Activated CD4-positive, alpha-beta T cell treated with anti-CD3 and anti-CD28 coated beads, Interleukin-2, amount 10 ng/mL, durations not matched to agents 7 days and 5 days (primary cell): ENCODE data around the gene MYH13. TPM values are rescaled to one million over a fixed set of nuclear protein-coding genes. Genes with fewer than 3 reads are reported as not detected.

ENCODE experiments used
- CTCF ChIA-PET: fragments of 350-600 bp; sonication (Branson Sonifier 250); formaldehyde crosslinking; loops from one replicate; lab custom pipeline; 2021; ENCODE audit warnings: antibody characterized with exemption; lab: Charles Lee
- POLR2A ChIA-PET: fragments of 350-600 bp; sonication (Branson Sonifier 250); formaldehyde crosslinking; loops from one replicate; lab custom pipeline; 2021; ENCODE audit warnings: antibody characterized with exemption; lab: Charles Lee
- DNase-seq: peaks from one replicate; pipeline ENCODE4 v3.0.0-alpha.2; 2020
- H3K27ac Mint-ChIP-seq: one replicate; pipeline ENCODE4 v1.8.0; 2021; ENCODE audit warnings: mild to moderate bottlenecking, moderate library complexity, mixed read lengths
- H3K27me3 Mint-ChIP-seq: one replicate; pipeline ENCODE4 v1.8.0; 2021; ENCODE audit warnings: mixed read lengths
- H3K36me3 Mint-ChIP-seq: one replicate; pipeline ENCODE4 v1.8.0; 2021; ENCODE audit warnings: low read depth, mixed read lengths
- H3K4me1 Mint-ChIP-seq: one replicate; pipeline ENCODE4 v1.8.0; 2021; ENCODE audit warnings: mixed read lengths
- H3K4me3 Mint-ChIP-seq: one replicate; pipeline ENCODE4 v1.8.0; 2021; ENCODE audit warnings: mild to moderate bottlenecking, moderate library complexity, mixed read lengths
- H3K9me3 Mint-ChIP-seq: one replicate; pipeline ENCODE4 v1.8.0; 2021; ENCODE audit warnings: mixed read lengths
- total RNA-seq, 2 experiments: library from RNA; stranded (reverse); gene quantifications; one replicate each; pipeline ENCODE4 v1.2.3, GENCODE V29; 2021

The MYH13 gene
- total RNA-seq, 2 experiments from 2014 or later = not detected

DNA sequence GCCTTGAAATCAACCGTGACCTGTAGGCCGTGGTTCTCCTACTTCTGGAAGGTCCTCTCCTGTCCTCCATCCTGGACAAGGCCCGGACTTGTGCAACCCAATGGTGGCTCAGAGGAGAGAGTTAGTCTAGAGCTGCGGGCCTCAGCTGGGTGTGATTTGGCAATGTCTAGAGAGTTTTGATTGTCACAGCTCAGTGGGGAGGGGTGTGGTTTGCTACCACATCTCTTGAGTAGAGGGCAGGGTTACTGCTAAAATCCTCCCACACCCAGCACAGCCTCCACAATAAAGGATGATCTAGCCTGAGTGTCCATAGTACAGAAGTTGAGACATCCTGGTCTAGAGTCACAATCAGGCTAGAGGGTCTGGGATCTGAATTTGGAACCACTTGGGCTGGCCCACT is 40.3 kb downstream of the MYH13 start:
- H3K4me1 Mint-ChIP-seq = no peaks in the 10 kb centered on the region
- no peaks in the 10 kb centered on the region for H3K9me3 Mint-ChIP-seq
- CTCF ChIA-PET = no interaction called here
- no peak for DNase-seq
- POLR2A ChIA-PET = no interaction called here
- no peaks in the 10 kb centered on the region for H3K36me3 Mint-ChIP-seq
- H3K27ac Mint-ChIP-seq = no peak overlapping the region
- no peak overlapping the region for H3K4me3 Mint-ChIP-seq
- no peaks in the 10 kb centered on the region for H3K27me3 Mint-ChIP-seq

GRCh38 chr17:10328971-10329923 is 43.6 kb downstream of the MYH13 start:
- Mint-ChIP-seq H3K9me3 (no peaks in the 10 kb centered on the region), H3K27ac (no peak overlapping the region), H3K4me3 (no peak overlapping the region), H3K27me3 (no peaks in the 10 kb centered on the region), H3K36me3 (no peaks in the 10 kb centered on the region), H3K4me1 (no peaks in the 10 kb centered on the region)
- ChIA-PET POLR2A (no interaction called here), CTCF (no interaction called here)
- DNase-seq = no peak

DNA sequence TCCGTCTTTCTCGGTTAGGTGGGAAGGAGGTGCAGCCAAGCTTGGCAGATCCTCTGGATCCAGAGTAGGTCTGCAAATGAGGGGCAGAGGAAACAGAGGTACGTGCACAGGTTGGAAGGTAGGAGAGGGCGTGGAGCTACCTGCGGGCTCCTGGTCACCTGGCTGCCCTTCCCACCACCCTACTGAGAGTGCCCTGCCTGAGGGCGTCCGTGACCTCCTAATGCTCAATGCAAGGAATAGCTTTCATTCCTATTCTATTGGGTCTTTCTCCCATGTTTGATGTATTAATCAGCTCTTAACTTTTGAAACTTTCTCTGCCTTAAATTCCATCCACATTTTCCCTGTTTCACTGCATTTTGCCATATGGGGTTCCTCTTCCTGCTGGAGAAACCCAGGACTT is 44.6 kb downstream of the MYH13 start:
- ChIA-PET POLR2A (no interaction called here), CTCF (no interaction called here)
- no peaks in the 10 kb centered on the region for H3K4me1 Mint-ChIP-seq
- no peak overlapping the region for H3K27ac Mint-ChIP-seq
- H3K36me3 Mint-ChIP-seq = no peaks in the 10 kb centered on the region
- H3K4me3 Mint-ChIP-seq = no peak overlapping the region
- no peak for DNase-seq
- no peaks in the 10 kb centered on the region for H3K9me3 Mint-ChIP-seq
- no peaks in the 10 kb centered on the region for H3K27me3 Mint-ChIP-seq

- H3K9me3 Mint-ChIP-seq = no peaks in the 10 kb centered on the region
- no peak overlapping the region for H3K4me3 Mint-ChIP-seq
- H3K27me3 Mint-ChIP-seq = no peaks in the 10 kb centered on the region
- H3K4me1 Mint-ChIP-seq = no peaks in the 10 kb centered on the region
- no peak overlapping the region for H3K27ac Mint-ChIP-seq
- H3K36me3 Mint-ChIP-seq = no peaks in the 10 kb centered on the region
- ChIA-PET CTCF (interaction anchor here (1.7 kb wide), 1 partner anchor 289 kb away, joined by 3 read pairs; no protein-coding TSS in a partner anchor), POLR2A (no interaction called here)
- peak; percentile 78 for DNase-seq
Observed at GRCh38 chr17:10327640-10328039, 45.2 kb downstream of the MYH13 start.

DNA sequence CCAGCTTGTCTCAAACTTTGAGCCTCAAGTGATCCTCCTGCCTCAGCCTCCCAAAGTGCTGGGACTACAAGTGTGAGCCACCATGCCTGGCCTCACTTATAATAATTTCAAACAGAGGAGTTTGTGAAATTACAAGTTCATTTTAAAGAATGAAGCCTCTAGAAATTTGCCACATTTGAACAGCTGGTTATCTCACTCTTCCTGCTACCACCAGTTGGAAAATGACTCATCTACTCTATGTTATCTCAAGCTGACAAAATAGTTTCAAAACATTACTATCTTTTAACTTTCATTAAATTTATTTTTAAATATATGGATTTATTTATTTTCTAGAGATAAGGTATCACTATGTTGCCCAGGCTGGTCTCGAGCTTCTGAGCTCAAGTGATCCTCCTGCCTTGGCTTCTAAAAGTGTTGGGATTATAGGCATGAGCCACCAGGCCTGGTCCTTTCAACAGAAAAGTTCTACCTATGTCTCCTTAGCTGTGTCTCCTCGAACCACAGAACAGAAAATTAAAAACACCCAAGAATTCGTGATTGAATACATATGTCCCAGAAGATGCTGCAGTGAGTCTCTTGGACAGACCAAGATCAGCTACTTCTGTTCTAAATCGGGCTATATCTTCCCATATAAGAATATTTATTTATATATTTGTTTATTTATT is 47.6 kb downstream of the MYH13 start:
- Mint-ChIP-seq H3K27ac (no peak overlapping the region), H3K4me1 (peaks cover 1% of the 10 kb centered on the region), H3K4me3 (no peak overlapping the region), H3K9me3 (no peaks in the 10 kb centered on the region), H3K27me3 (no peaks in the 10 kb centered on the region), H3K36me3 (no peaks in the 10 kb centered on the region)
- POLR2A ChIA-PET = no interaction called here
- no peak for DNase-seq
- CTCF ChIA-PET = no interaction called here

- no peak for DNase-seq
- no peaks in the 10 kb centered on the region for H3K36me3 Mint-ChIP-seq
- CTCF ChIA-PET = no interaction called here
- no peaks in the 10 kb centered on the region for H3K9me3 Mint-ChIP-seq
- H3K4me3 Mint-ChIP-seq = no peak overlapping the region
- H3K4me1 Mint-ChIP-seq = peaks cover 1% of the 10 kb centered on the region
- H3K27me3 Mint-ChIP-seq = no peaks in the 10 kb centered on the region
- POLR2A ChIA-PET = no interaction called here
- H3K27ac Mint-ChIP-seq = no peak overlapping the region
Observed at GRCh38 chr17:10323812-10324610, 48.8 kb downstream of the MYH13 start.

- CTCF ChIA-PET = no interaction called here
- H3K27ac Mint-ChIP-seq = no peak overlapping the region
- H3K4me1 Mint-ChIP-seq = peaks cover 1% of the 10 kb centered on the region
- H3K36me3 Mint-ChIP-seq = no peaks in the 10 kb centered on the region
- no peak for DNase-seq
- POLR2A ChIA-PET = no interaction called here
- H3K9me3 Mint-ChIP-seq = no peaks in the 10 kb centered on the region
- no peak overlapping the region for H3K4me3 Mint-ChIP-seq
- no peaks in the 10 kb centered on the region for H3K27me3 Mint-ChIP-seq
Observed at GRCh38 chr17:10318535-10318934, 54.3 kb downstream of the MYH13 start.

- H3K4me3 Mint-ChIP-seq = no peak overlapping the region
- no peaks in the 10 kb centered on the region for H3K27me3 Mint-ChIP-seq
- ChIA-PET POLR2A (no interaction called here), CTCF (no interaction called here)
- H3K9me3 Mint-ChIP-seq = no peaks in the 10 kb centered on the region
- H3K27ac Mint-ChIP-seq = no peak overlapping the region
- H3K36me3 Mint-ChIP-seq = no peaks in the 10 kb centered on the region
- DNase-seq = no peak
- H3K4me1 Mint-ChIP-seq = peaks cover 1% of the 10 kb centered on the region
Observed at GRCh38 chr17:10317543-10317834, 55.3 kb downstream of the MYH13 start.

- Mint-ChIP-seq H3K9me3 (no peaks in the 10 kb centered on the region), H3K27ac (no peak overlapping the region), H3K4me1 (peaks cover 1% of the 10 kb centered on the region), H3K4me3 (no peak overlapping the region), H3K27me3 (no peaks in the 10 kb centered on the region), H3K36me3 (no peaks in the 10 kb centered on the region)
- ChIA-PET CTCF (no interaction called here), POLR2A (no interaction called here)
- DNase-seq = peak; percentile 48
Observed at GRCh38 chr17:10316801-10317542, 55.8 kb downstream of the MYH13 start.

GRCh38 chr17:10314329-10314728 is 58.5 kb downstream of the MYH13 start:
- H3K36me3 Mint-ChIP-seq = no peaks in the 10 kb centered on the region
- H3K9me3 Mint-ChIP-seq = no peaks in the 10 kb centered on the region
- no peaks in the 10 kb centered on the region for H3K27me3 Mint-ChIP-seq
- CTCF ChIA-PET = no interaction called here
- POLR2A ChIA-PET = no interaction called here
- no peaks in the 10 kb centered on the region for H3K4me1 Mint-ChIP-seq
- H3K4me3 Mint-ChIP-seq = no peak overlapping the region
- no peak for DNase-seq
- no peak overlapping the region for H3K27ac Mint-ChIP-seq

DNA sequence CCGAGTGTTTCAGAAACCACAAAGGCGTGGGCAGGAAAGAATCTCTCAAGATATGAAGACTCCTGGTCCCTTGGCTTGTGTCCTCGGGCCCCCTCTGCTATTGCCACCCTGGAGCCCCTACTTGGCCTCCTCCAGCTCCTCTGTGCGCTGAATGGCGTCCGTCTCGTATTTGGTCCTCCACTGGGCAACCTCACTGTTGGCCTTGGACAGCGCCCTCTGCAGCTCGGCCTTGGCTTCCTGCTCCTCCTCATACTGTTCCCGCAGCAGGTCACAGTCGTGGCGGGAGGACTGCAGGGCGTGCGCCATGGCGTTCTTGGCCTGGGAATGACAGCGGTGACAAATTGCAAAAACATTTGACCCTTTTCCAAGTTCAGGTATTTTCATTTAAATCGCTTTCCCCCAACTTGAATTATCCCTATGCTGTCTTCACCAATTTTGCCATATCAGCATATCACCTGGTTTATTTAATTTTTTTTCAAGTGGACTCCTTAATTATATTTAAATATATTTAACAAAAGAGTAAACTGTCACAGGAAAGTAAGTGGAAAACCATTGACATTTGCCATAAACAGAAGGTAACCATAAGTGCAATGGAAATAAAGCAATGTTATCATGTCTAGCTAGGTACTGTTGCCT is 59.7 kb downstream of the MYH13 start:
- H3K4me1 Mint-ChIP-seq = no peaks in the 10 kb centered on the region
- POLR2A ChIA-PET = no interaction called here
- no peak overlapping the region for H3K27ac Mint-ChIP-seq
- no peaks in the 10 kb centered on the region for H3K27me3 Mint-ChIP-seq
- no peaks in the 10 kb centered on the region for H3K9me3 Mint-ChIP-seq
- H3K4me3 Mint-ChIP-seq = no peak overlapping the region
- no peak for DNase-seq
- CTCF ChIA-PET = no interaction called here
- H3K36me3 Mint-ChIP-seq = no peaks in the 10 kb centered on the region

DNA sequence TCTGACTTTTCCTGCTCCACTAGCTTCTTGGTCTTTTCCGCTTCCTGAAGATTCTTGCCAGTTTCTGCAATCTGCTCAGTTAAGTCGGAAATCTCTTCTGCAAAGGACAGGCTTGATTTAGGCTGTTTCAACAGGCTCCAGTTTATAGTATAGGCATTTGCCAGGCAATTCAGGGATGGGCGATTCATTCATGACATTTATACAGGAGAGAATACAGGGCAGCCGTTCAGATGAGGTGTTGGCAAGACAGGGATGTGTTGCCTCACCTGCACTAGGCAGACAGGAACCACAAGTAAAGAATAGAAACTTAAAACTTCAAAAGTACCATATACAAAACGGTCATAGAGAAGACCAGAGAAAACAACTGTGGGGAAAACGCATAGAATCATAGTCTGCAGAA is 61.7 kb downstream of the MYH13 start:
- ChIA-PET POLR2A (no interaction called here), CTCF (no interaction called here)
- Mint-ChIP-seq H3K9me3 (no peaks in the 10 kb centered on the region), H3K27me3 (no peaks in the 10 kb centered on the region), H3K27ac (no peak overlapping the region), H3K4me1 (no peaks in the 10 kb centered on the region), H3K4me3 (no peak overlapping the region), H3K36me3 (no peaks in the 10 kb centered on the region)
- DNase-seq = no peak
